ENCODE measurements around the gene LHFPL6.
"Not testable (repeated sequence)": the region's sequence is repeated elsewhere in the genome, so short reads cannot be mapped to it uniquely, and the experiment has no call there.

The LHFPL6 gene

DNA sequence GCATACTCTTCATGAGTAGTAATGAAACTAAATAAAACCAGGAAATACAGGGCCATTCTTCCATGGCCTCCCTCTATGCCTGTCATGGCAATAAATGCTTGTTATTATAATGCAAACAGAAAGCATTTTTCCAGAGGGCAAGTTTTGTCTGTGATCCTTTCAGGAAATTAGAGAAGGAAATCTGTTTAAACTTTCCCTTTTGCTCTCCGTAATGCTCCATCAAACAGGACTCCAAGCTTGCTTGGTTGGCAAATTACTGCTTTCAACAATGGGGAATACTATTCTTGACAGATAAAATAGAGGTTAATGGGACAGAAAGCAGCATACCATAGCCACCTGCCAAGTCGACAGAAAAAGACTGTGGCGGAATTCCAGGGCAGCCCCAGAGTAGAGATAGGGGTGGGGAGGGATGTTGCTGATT lies 252.5 kb downstream of the LHFPL6 start:
- no peak overlapping the region for H3K4me3 ChIP-seq (ENCODE audit: low read length)
- TF ChIP-seq, protein P1, sequence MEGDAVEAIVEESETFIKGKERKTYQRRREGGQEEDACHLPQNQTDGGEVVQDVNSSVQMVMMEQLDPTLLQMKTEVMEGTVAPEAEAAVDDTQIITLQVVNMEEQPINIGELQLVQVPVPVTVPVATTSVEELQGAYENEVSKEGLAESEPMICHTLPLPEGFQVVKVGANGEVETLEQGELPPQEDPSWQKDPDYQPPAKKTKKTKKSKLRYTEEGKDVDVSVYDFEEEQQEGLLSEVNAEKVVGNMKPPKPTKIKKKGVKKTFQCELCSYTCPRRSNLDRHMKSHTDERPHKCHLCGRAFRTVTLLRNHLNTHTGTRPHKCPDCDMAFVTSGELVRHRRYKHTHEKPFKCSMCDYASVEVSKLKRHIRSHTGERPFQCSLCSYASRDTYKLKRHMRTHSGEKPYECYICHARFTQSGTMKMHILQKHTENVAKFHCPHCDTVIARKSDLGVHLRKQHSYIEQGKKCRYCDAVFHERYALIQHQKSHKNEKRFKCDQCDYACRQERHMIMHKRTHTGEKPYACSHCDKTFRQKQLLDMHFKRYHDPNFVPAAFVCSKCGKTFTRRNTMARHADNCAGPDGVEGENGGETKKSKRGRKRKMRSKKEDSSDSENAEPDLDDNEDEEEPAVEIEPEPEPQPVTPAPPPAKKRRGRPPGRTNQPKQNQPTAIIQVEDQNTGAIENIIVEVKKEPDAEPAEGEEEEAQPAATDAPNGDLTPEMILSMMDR (IDR thresholded peaks at IDR 0.05; ENCODE audit: insufficient read depth, low read depth, low read length, missing control alignments): no peak
- no peak for DNase-seq (ENCODE audit: low read depth)

GRCh38 chr13:39349391-39349960 lies 253.5 kb downstream of the LHFPL6 start:
- TF ChIP-seq, protein P1 (IDR thresholded peaks at IDR 0.05; ENCODE audit: insufficient read depth, low read depth, low read length, missing control alignments): no peak
- peak; percentile 16 for DNase-seq (ENCODE audit: low read depth)

GRCh38 chr13:39347926-39348901 lies 254.8 kb downstream of the LHFPL6 start:
- no peak for DNase-seq (ENCODE audit: low read depth)
- TF ChIP-seq, protein P1 (IDR thresholded peaks at IDR 0.05; ENCODE audit: insufficient read depth, low read depth, low read length, missing control alignments): no peak
- H3K4me3 ChIP-seq (ENCODE audit: low read length): no peak overlapping the region

More at GRCh38 chr13:39349391-39349960, 253.5 kb downstream of the LHFPL6 start:
- H3K4me3 ChIP-seq (ENCODE audit: low read length): no peak overlapping the region

GRCh38 chr13:39345982-39346381 lies 257.0 kb downstream of the LHFPL6 start:
- TF ChIP-seq, protein P1 (IDR thresholded peaks at IDR 0.05; ENCODE audit: insufficient read depth, low read depth, low read length, missing control alignments): no peak
- DNase-seq (ENCODE audit: low read depth): no peak
- no peak overlapping the region for H3K4me3 ChIP-seq (ENCODE audit: low read length)

GRCh38 chr13:39341251-39341650 lies 261.7 kb downstream of the LHFPL6 start:
- no peak for DNase-seq (ENCODE audit: low read depth)
- TF ChIP-seq, protein P1 (IDR thresholded peaks at IDR 0.05; ENCODE audit: insufficient read depth, low read depth, low read length, missing control alignments): no peak
- no peak overlapping the region for H3K4me3 ChIP-seq (ENCODE audit: low read length)

- DNase-seq (ENCODE audit: low read depth); H3K4me3 ChIP-seq (ENCODE audit: low read length): not testable (repeated sequence)
These were observed 264.9 kb downstream of the LHFPL6 start for GRCh38 chr13:39338114-39338513.

- DNase-seq (ENCODE audit: low read depth): no peak
- TF ChIP-seq, protein P1 (IDR thresholded peaks at IDR 0.05; ENCODE audit: insufficient read depth, low read depth, low read length, missing control alignments): no peak
- no peak overlapping the region for H3K4me3 ChIP-seq (ENCODE audit: low read length)
These were observed 266.1 kb downstream of the LHFPL6 start for GRCh38 chr13:39336937-39337336.
